H9 (cell line): ENCODE results near the gene PHACTR1. TPM values are rescaled to one million over a fixed set of nuclear protein-coding genes. Genes with fewer than 3 reads are reported as not detected.

Experiments
- DNase-seq: peaks from one replicate; pipeline ENCODE4 v3.0.0-alpha.2; 2017
- H2AFZ ChIP-seq: one replicate; pipeline ENCODE4 v1.6.1; 2013; ENCODE audit warnings: mild to moderate bottlenecking, low read length, control low read depth, moderate library complexity
- H2AK5ac ChIP-seq: 2 replicates; pipeline ENCODE4 v1.6.1; 2013; ENCODE audit warnings: low read length, control low read depth, mixed read lengths; ENCODE audit not compliant: insufficient read length
- H2BK120ac ChIP-seq: one replicate; pipeline ENCODE4 v1.6.1; 2013; ENCODE audit warnings: low read depth, mild to moderate bottlenecking, low read length, control low read depth, inconsistent platforms; ENCODE audit not compliant: poor library complexity, severe bottlenecking
- H2BK12ac ChIP-seq: 2 replicates; pipeline ENCODE4 v1.6.1; 2013; ENCODE audit warnings: low read length, control low read depth, mixed read lengths, low read depth; ENCODE audit not compliant: insufficient read length
- H2BK15ac ChIP-seq: 2 replicates; pipeline ENCODE4 v1.6.1; 2013; ENCODE audit warnings: low read depth, low read length, control low read depth
- H2BK20ac ChIP-seq: one replicate; pipeline ENCODE4 v1.6.1; 2013; ENCODE audit warnings: low read depth, mild to moderate bottlenecking, low read length, control low read depth, inconsistent platforms; ENCODE audit not compliant: poor library complexity, severe bottlenecking
- H2BK5ac ChIP-seq: 2 replicates; pipeline ENCODE4 v1.6.1; 2013; ENCODE audit warnings: low read length, control low read depth, mixed read lengths; ENCODE audit not compliant: insufficient read length
- H3K14ac ChIP-seq: 2 replicates; pipeline ENCODE4 v1.6.1; 2013; ENCODE audit warnings: low read length, control low read depth; ENCODE audit not compliant: insufficient read depth
- H3K18ac ChIP-seq: 2 replicates; pipeline ENCODE4 v1.6.1; 2013; ENCODE audit warnings: low read depth, mild to moderate bottlenecking, mixed read lengths, low read length, control low read depth; ENCODE audit not compliant: insufficient read length
- H3K23ac ChIP-seq: 2 replicates; pipeline ENCODE4 v1.6.1; 2013; ENCODE audit warnings: low read length, control low read depth, mixed read lengths, low read depth; ENCODE audit not compliant: insufficient read length
- H3K23me2 ChIP-seq: 2 replicates; pipeline ENCODE4 v1.6.1; 2013; ENCODE audit warnings: low read depth, mild to moderate bottlenecking, mixed read lengths, low read length, control low read depth; ENCODE audit not compliant: insufficient read length, poor library complexity, severe bottlenecking
- H3K27ac ChIP-seq: 2 replicates; pipeline ENCODE4 v1.5.1; 2013; ENCODE audit warnings: low read length, control low read depth, mixed read lengths, low read depth; ENCODE audit not compliant: insufficient read length
- H3K27me3 ChIP-seq: 2 replicates; pipeline ENCODE4 v1.6.1; 2013; ENCODE audit warnings: low read length, control low read depth, inconsistent platforms; ENCODE audit not compliant: insufficient read depth
- H3K4ac ChIP-seq: 2 replicates; pipeline ENCODE4 v1.6.1; 2013; ENCODE audit warnings: low read depth, mild to moderate bottlenecking, control low read depth, inconsistent platforms, low read length, moderate library complexity
- H3K4me1 ChIP-seq: 2 replicates; pipeline ENCODE4 v1.6.1; 2013; ENCODE audit warnings: low read length, control low read depth, inconsistent platforms; ENCODE audit not compliant: insufficient read depth
- H3K4me2 ChIP-seq: 2 replicates; pipeline ENCODE4 v1.6.1; 2013; ENCODE audit warnings: low read length, control low read depth, mixed read lengths; ENCODE audit not compliant: insufficient read length, insufficient read depth
- H3K56ac ChIP-seq: 2 replicates; pipeline ENCODE4 v1.6.1; 2013; ENCODE audit warnings: low read depth, mild to moderate bottlenecking, mixed read lengths, low read length, control low read depth; ENCODE audit not compliant: insufficient read length
- H3K79me1 ChIP-seq: 2 replicates; pipeline ENCODE4 v1.6.1; 2013; ENCODE audit warnings: low read depth, mild to moderate bottlenecking, moderate library complexity, low read length, control low read depth, inconsistent platforms; ENCODE audit not compliant: insufficient read depth, poor library complexity, severe bottlenecking
- H3K79me2 ChIP-seq: 2 replicates; pipeline ENCODE4 v1.6.1; 2013; ENCODE audit warnings: low read length, control low read depth, inconsistent platforms; ENCODE audit not compliant: insufficient read depth
- H3K9ac ChIP-seq: 2 replicates; pipeline ENCODE4 v1.6.1; 2013; ENCODE audit warnings: low read length, control low read depth, mixed read lengths; ENCODE audit not compliant: insufficient read length; ENCODE audit errors: extremely low read depth
- H3K9me3 ChIP-seq: one replicate; pipeline ENCODE4 v1.6.1; 2013; ENCODE audit warnings: low read depth, low read length, inconsistent platforms; ENCODE audit not compliant: control insufficient read depth
- H3T11ph ChIP-seq: one replicate; pipeline ENCODE4 v1.6.1; 2013; ENCODE audit warnings: mild to moderate bottlenecking, low read length, control low read depth, inconsistent platforms
- H4K20me1 ChIP-seq: one replicate; pipeline ENCODE4 v1.6.1; 2013; ENCODE audit not compliant: control insufficient read depth, insufficient read length, insufficient read depth
- H4K5ac ChIP-seq: 2 replicates; pipeline ENCODE4 v1.6.1; 2013; ENCODE audit warnings: low read depth, mild to moderate bottlenecking, mixed read lengths, low read length, control low read depth; ENCODE audit not compliant: insufficient read length
- H4K8ac ChIP-seq: replicated peaks from 2 replicates; pipeline ENCODE4 v1.6.1; 2013; ENCODE audit warnings: low read length, control low read depth, mixed read lengths, low read depth; ENCODE audit not compliant: insufficient read length
- H4K91ac ChIP-seq: 2 replicates; pipeline ENCODE4 v1.6.1; 2013; ENCODE audit warnings: low read depth, mild to moderate bottlenecking, moderate library complexity, mixed read lengths, low read length, control low read depth; ENCODE audit not compliant: insufficient read length
- H3K27ac Mint-ChIP-seq, 3 experiments: 2 replicates in 2 of 3; 3 replicates in 1 of 3; pipeline ENCODE4 v1.8.0; 2020 to 2021; ENCODE audit warnings: mixed read lengths in 3 of 3, mild to moderate bottlenecking in 1 of 3, moderate library complexity in 1 of 3
- H3K27me3 Mint-ChIP-seq: 2 replicates; pipeline ENCODE4 v1.8.0; 2021; ENCODE audit warnings: low read depth, mild to moderate bottlenecking, moderate library complexity, mixed read lengths
- H3K36me3 Mint-ChIP-seq, 3 experiments: 2 replicates in 2 of 3; 3 replicates in 1 of 3; pipeline ENCODE4 v1.8.0; 2020 to 2021; ENCODE audit warnings: low read depth in 3 of 3, mixed read lengths in 3 of 3; ENCODE audit not compliant: insufficient read depth in 1 of 3
- H3K4me1 Mint-ChIP-seq, 2 experiments: 2 replicates each; pipeline ENCODE4 v1.8.0; 2020; ENCODE audit warnings: mixed read lengths in 2 of 2
- H3K4me3 Mint-ChIP-seq, 2 experiments: 2 replicates in 1 of 2; 3 replicates in 1 of 2; pipeline ENCODE4 v1.8.0; 2020 to 2021; ENCODE audit warnings: mild to moderate bottlenecking in 2 of 2, mixed read lengths in 2 of 2, moderate library complexity in 1 of 2
- H3K9me3 Mint-ChIP-seq, 2 experiments: 2 replicates in 1 of 2; 3 replicates in 1 of 2; pipeline ENCODE4 v1.8.0; 2020; ENCODE audit warnings: mild to moderate bottlenecking in 2 of 2, mixed read lengths in 2 of 2, moderate library complexity in 1 of 2
- CTCF ChIP-seq: fragments of 200-600 bp; sonication (generic); conservative IDR thresholded peaks from 3 replicates; pipeline ENCODE4 v1.8.0; 2021; ENCODE audit warnings: antibody characterized with exemption, mild to moderate bottlenecking
- WGBS: extraction: QIAGEN DNeasy Blood & Tissue Kit; methylation state at CpG from one replicate; pipeline ENCODE4 v1.1.7; 2013; ENCODE audit warnings: missing lambda C conversion rate, low lambda C conversion rate, mixed read lengths; ENCODE audit not compliant: insufficient read length; ENCODE audit errors: extremely low coverage; 5-methylcytosine and 5-hydroxymethylcytosine counted together
- total RNA-seq: library from RNA; stranded (reverse); gene quantifications from 2 replicates; pipeline ENCODE4 v1.2.1, GENCODE V29; 2021

Gene PHACTR1
- total RNA-seq, 1 experiment from 2014 or later, result 15.9 TPM

GRCh38 chr6:13066050-13066449 lies 349.5 kb downstream of the PHACTR1 start:
- Histone ChIP-seq H3K4me1 (no peaks in the 10 kb centered on the region), H4K91ac (no peak overlapping the region), H3T11ph (no peak overlapping the region), H2BK20ac (no peak overlapping the region), H2BK5ac (no peak overlapping the region), H2BK12ac (no peak overlapping the region), H2AK5ac (no peak overlapping the region), H3K9ac (no peak overlapping the region), H2BK15ac (no peak overlapping the region), H3K18ac (no peak overlapping the region), H3K23ac (no peak overlapping the region), H3K4me2 (no peak overlapping the region), H3K79me1 (no peaks in the 10 kb centered on the region), H3K9me3 (no peaks in the 10 kb centered on the region), H3K79me2 (no peaks in the 10 kb centered on the region), H4K8ac (no peak overlapping the region), H3K56ac (no peak overlapping the region), H3K4ac (no peak overlapping the region), H3K23me2 (no peaks in the 10 kb centered on the region), H3K27ac (no peak overlapping the region), H2AFZ (no peak overlapping the region), H3K27me3 (no peaks in the 10 kb centered on the region), H4K5ac (no peak overlapping the region), H2BK120ac (no peak overlapping the region), H3K14ac (no peak overlapping the region), H4K20me1 (no peaks in the 10 kb centered on the region)
- Mint-ChIP-seq H3K4me3 (no peak overlapping the region), H3K9me3 (no peaks in the 10 kb centered on the region), H3K27me3 (no peaks in the 10 kb centered on the region; the same call in 1 of the 2 replicates), H3K4me1 (no peaks in the 10 kb centered on the region), H3K36me3 (no peaks in the 10 kb centered on the region), H3K27ac (no peak overlapping the region)
- no peak for DNase-seq
- TF ChIP-seq CTCF, result no peak
- no CpG with 5 or more reads among the region's 4 CpGs for WGBS
